PC-9 (cell line): ENCODE data around the gene ITGA2B. TPM values are rescaled to one million over a fixed set of nuclear protein-coding genes. Genes with fewer than 3 reads are reported as not detected.

ENCODE experiments used
- BruUV-seq: library from RNA; stranded (reverse); fragments of 400-500 nt; replicated peaks from 2 replicates; lab custom pipeline; 2021; lab: Mats Ljungman, UMichigan
- CTCF ChIA-PET: fragments of 300-600 bp; sonication (Branson Sonifier 250); formaldehyde crosslinking; loops from one replicate; lab custom pipeline; 2022; ENCODE audit warnings: antibody characterized with exemption; lab: Charles Lee
- POLR2A ChIA-PET: fragments of 300-600 bp; sonication (Branson Sonifier 250); formaldehyde crosslinking; loops from one replicate; lab custom pipeline; 2022; ENCODE audit warnings: antibody characterized with exemption; ENCODE audit not compliant: unreplicated experiment; lab: Charles Lee
- DNase-seq, 2 experiments: peaks; one replicate each; pipeline versions ENCODE4 v3.0.0 to v3.0.0-alpha.2; 2015 to 2022; ENCODE audit warnings: mixed read lengths in 1 of 2
- H2AFZ ChIP-seq: fragments of 200-600 bp; sonication (generic); 2 replicates; pipeline ENCODE4 v1.8.1; 2017; ENCODE audit warnings: antibody characterized with exemption
- H3F3A ChIP-seq: fragments of 200-600 bp; sonication (generic); 2 replicates; pipeline ENCODE4 v1.8.1; 2017; ENCODE audit warnings: antibody characterized with exemption, mild to moderate bottlenecking, low read depth; ENCODE audit not compliant: insufficient read depth
- H3K27ac ChIP-seq: fragments of 200-600 bp; sonication (generic); 2 replicates; pipeline ENCODE4 v1.6.1; 2016; ENCODE audit warnings: mixed run types
- H3K27me3 ChIP-seq: fragments of 200-600 bp; sonication (generic); 2 replicates; pipeline ENCODE4 v1.6.1; 2016; ENCODE audit warnings: low read depth, mixed run types; ENCODE audit not compliant: insufficient read depth
- H3K36me3 ChIP-seq: fragments of 200-600 bp; sonication (generic); 2 replicates; pipeline ENCODE4 v1.6.1; 2016; ENCODE audit warnings: low read depth, mixed run types
- H3K4me1 ChIP-seq: fragments of 200-600 bp; sonication (generic); replicated peaks from 2 replicates; pipeline ENCODE4 v1.6.1; 2016; ENCODE audit warnings: mixed run types; ENCODE audit not compliant: insufficient read depth
- H3K4me2 ChIP-seq: fragments of 200-600 bp; sonication (generic); 2 replicates; pipeline ENCODE4 v1.6.1; 2017; ENCODE audit warnings: mixed run types
- H3K4me3 ChIP-seq: fragments of 200-600 bp; sonication (generic); 2 replicates; pipeline ENCODE4 v1.6.1; 2016; ENCODE audit warnings: mixed run types
- H3K79me2 ChIP-seq: fragments of 200-600 bp; sonication (generic); 2 replicates; pipeline ENCODE4 v1.6.1; 2017; ENCODE audit warnings: low read depth, mixed run types
- H3K9me2 ChIP-seq: fragments of 200-600 bp; sonication (generic); 2 replicates; pipeline ENCODE4 v1.8.1; 2017; ENCODE audit warnings: mild to moderate bottlenecking; ENCODE audit not compliant: insufficient read depth
- H3K9me3 ChIP-seq: fragments of 200-600 bp; sonication (generic); 2 replicates; pipeline ENCODE4 v1.8.1; 2016; ENCODE audit warnings: low read depth; ENCODE audit not compliant: insufficient read depth
- H4K20me1 ChIP-seq: fragments of 200-600 bp; sonication (generic); 2 replicates; pipeline ENCODE4 v1.8.1; 2017; ENCODE audit not compliant: insufficient read depth
- CTCF ChIP-seq: fragments of 200-600 bp; sonication (generic); conservative IDR thresholded peaks from 2 replicates; pipeline ENCODE4 v1.6.1; 2017; ENCODE audit warnings: mixed run types, antibody characterized with exemption, mild to moderate bottlenecking, moderate library complexity
- EZH2 ChIP-seq: fragments of 200-600 bp; sonication (generic); IDR thresholded peaks from 2 replicates; pipeline ENCODE4 v1.8.0; 2017; ENCODE audit warnings: antibody characterized with exemption, low read depth
- intact Hi-C: fragments of 100-400 bp; cut with micrococcal nuclease; formaldehyde crosslinking; loops from one replicate; pipeline ENCODE4 v1.10.0; 2022; ENCODE audit not compliant: unreplicated experiment
- total RNA-seq: library from RNA; stranded (reverse); gene quantifications from 2 replicates; pipeline ENCODE4 v1.2.3, GENCODE V29; 2021

The ITGA2B gene
- total RNA-seq, 1 experiment from 2014 or later, result 5.7 TPM

DNA sequence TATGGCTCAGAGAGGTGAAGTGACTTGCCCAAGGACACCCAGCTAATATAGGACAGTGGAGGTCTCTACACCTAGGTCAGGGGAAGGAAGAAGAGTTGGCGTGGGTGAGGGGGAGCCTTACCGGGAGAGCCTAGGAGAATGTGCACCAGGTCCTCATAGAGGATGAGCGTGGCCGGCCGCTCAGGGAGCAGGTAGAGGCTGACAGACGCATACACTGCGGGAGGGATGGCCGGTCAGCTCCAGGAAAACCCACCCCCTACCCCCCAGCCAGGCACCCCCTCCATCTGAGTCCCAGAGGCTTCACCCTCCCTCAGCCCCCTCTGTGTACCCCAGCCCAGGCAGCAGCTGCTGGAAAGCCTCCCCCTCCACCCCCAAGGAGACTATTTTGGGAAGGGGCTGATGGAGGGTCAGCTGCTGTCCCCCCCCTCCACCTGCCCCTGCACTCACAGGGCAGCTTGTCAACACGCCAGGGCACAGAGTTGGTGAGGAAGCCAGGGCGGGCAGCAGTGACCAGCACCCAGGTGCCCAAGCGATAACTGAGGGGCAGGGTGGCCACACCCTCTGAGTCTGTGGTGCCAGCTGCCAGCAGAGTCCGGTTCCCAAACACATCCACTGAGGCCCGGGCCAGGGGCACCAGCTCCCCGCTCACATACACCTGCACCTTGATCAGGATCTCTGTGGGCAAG lies 29.8 kb downstream of the ITGA2B start:
- H3K4me2 ChIP-seq, result no peak overlapping the region

GRCh38 chr17:44359006-44359405 lies 30.4 kb downstream of the ITGA2B start:
- Histone ChIP-seq H3K9me2 (no peaks in the 10 kb centered on the region), H3K4me2 (no peak overlapping the region), H4K20me1 (no peaks in the 10 kb centered on the region), H3K36me3 (no peaks in the 10 kb centered on the region), H3K79me2 (no peaks in the 10 kb centered on the region), H3K27ac (no peak overlapping the region), H3F3A (peaks cover 5% of the 10 kb centered on the region; the same call in 1 of the 2 replicates), H2AFZ (no peak overlapping the region), H3K9me3 (no peaks in the 10 kb centered on the region), H3K4me3 (no peak overlapping the region), H3K27me3 (no peaks in the 10 kb centered on the region), H3K4me1 (no peaks in the 10 kb centered on the region)
- DNase-seq, result no peak
- ChIA-PET POLR2A (no interaction called here), CTCF (no interaction called here)
- intact Hi-C loops, result no loop called here
- BruUV-seq, result no TSS peak
- no peak for TF ChIP-seq CTCF
- no peak for TF ChIP-seq EZH2

More for the DNA sequence above, 29.8 kb downstream of the ITGA2B start:
- Histone ChIP-seq H2AFZ (no peak overlapping the region), H3K4me1 (no peaks in the 10 kb centered on the region), H4K20me1 (no peaks in the 10 kb centered on the region), H3K27ac (no peak overlapping the region), H3K9me2 (no peaks in the 10 kb centered on the region), H3K27me3 (no peaks in the 10 kb centered on the region), H3K4me3 (no peak overlapping the region), H3K36me3 (no peaks in the 10 kb centered on the region), H3K9me3 (no peaks in the 10 kb centered on the region), H3K79me2 (no peaks in the 10 kb centered on the region), H3F3A (peaks cover 5% of the 10 kb centered on the region; the same call in 1 of the 2 replicates)
- BruUV-seq, result no TSS peak
- no peak for DNase-seq
- POLR2A ChIA-PET, result interaction anchor here (0.7 kb wide), 1 partner anchor 163 kb away, joined by 3 read pairs; no protein-coding TSS in a partner anchor
- CTCF ChIA-PET, result no interaction called here
- TF ChIP-seq EZH2 (no peak), CTCF (no peak)
- intact Hi-C loops, result no loop called here

- Histone ChIP-seq H3K9me3 (no peaks in the 10 kb centered on the region), H3K4me1 (no peaks in the 10 kb centered on the region), H3K27ac (no peak overlapping the region), H2AFZ (no peak overlapping the region), H3K79me2 (no peaks in the 10 kb centered on the region), H3K9me2 (no peaks in the 10 kb centered on the region), H3K4me3 (no peak overlapping the region), H3F3A (peaks cover 5% of the 10 kb centered on the region; the same call in 1 of the 2 replicates), H3K27me3 (no peaks in the 10 kb centered on the region), H3K4me2 (no peak overlapping the region), H4K20me1 (no peaks in the 10 kb centered on the region), H3K36me3 (no peaks in the 10 kb centered on the region)
- intact Hi-C loops, result no loop called here
- TF ChIP-seq EZH2 (no peak), CTCF (no peak)
- ChIA-PET POLR2A (no interaction called here), CTCF (interaction anchor here (0.6 kb wide), 1 partner anchor 18 kb away, joined by 3 read pairs; no protein-coding TSS in a partner anchor)
- BruUV-seq, result no TSS peak
- DNase-seq, result no peak
These were observed 31.4 kb downstream of the ITGA2B start for GRCh38 chr17:44358066-44358465.
